ENCODE measurements around the gene RIMBP2.

GRCh38 chr12:130454296-130454695 is 261.8 kb downstream of the RIMBP2 start:
- TF ChIP-seq POLR2AphosphoS5 (IDR thresholded peaks at IDR 0.05; ENCODE audit: low read depth, low read length) (no peak), RAD21 (IDR thresholded peaks at IDR 0.05; ENCODE audit: low read length) (no peak), EZH2phosphoT487 (IDR thresholded peaks at IDR 0.05; ENCODE audit: borderline replicate concordance, low read depth) (no peak), FOXJ3 (CRISPR knock-in tag; IDR thresholded peaks at IDR 0.05) (no peak), EP300 (IDR thresholded peaks at IDR 0.05; ENCODE audit: borderline replicate concordance in 1 of 2, low read depth in 1 of 2, low read length in 1 of 2) (no peak), JUND (IDR thresholded peaks at IDR 0.05) (no peak)
- TF ChIP-seq, protein P1, sequence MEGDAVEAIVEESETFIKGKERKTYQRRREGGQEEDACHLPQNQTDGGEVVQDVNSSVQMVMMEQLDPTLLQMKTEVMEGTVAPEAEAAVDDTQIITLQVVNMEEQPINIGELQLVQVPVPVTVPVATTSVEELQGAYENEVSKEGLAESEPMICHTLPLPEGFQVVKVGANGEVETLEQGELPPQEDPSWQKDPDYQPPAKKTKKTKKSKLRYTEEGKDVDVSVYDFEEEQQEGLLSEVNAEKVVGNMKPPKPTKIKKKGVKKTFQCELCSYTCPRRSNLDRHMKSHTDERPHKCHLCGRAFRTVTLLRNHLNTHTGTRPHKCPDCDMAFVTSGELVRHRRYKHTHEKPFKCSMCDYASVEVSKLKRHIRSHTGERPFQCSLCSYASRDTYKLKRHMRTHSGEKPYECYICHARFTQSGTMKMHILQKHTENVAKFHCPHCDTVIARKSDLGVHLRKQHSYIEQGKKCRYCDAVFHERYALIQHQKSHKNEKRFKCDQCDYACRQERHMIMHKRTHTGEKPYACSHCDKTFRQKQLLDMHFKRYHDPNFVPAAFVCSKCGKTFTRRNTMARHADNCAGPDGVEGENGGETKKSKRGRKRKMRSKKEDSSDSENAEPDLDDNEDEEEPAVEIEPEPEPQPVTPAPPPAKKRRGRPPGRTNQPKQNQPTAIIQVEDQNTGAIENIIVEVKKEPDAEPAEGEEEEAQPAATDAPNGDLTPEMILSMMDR (IDR thresholded peaks at IDR 0.05), result no peak

Measured in SK-N-SH (cell line).